Measurements from ENCODE around the gene PLIN1.
"Not testable (repeated sequence)": the region's sequence is repeated elsewhere in the genome, so short reads cannot be mapped to it uniquely, and the experiment has no call there.

PLIN1 gene

GRCh38 chr15:89679212-89679611 is at the start of gene PLIN1:
Gene PLIN1 (minus strand): TSS chr15:89679367. CDS start chr15:89677489, 1,878 bp downstream.
- no peak for DNase-seq

- DNase-seq = no peak
These were observed 49.1 kb upstream of the PLIN1 start for GRCh38 chr15:89728254-89728653.

- DNase-seq = no peak
These were observed 45.9 kb upstream of the PLIN1 start for GRCh38 chr15:89725064-89725463.

- no peak for DNase-seq
These were observed 45.5 kb upstream of the PLIN1 start for GRCh38 chr15:89724621-89725020.

GRCh38 chr15:89723031-89723430 is 43.9 kb upstream of the PLIN1 start:
- no peak for DNase-seq

- DNase-seq = no peak
These were observed 35.6 kb upstream of the PLIN1 start for GRCh38 chr15:89714775-89715174.

- DNase-seq = no peak
These were observed 28.4 kb upstream of the PLIN1 start for GRCh38 chr15:89707577-89707976.

GRCh38 chr15:89704411-89704810 is 25.2 kb upstream of the PLIN1 start:
- DNase-seq = no peak

GRCh38 chr15:89695198-89695597 is 16.0 kb upstream of the PLIN1 start:
- DNase-seq = no peak

- no peak for DNase-seq
These were observed 14.5 kb upstream of the PLIN1 start for GRCh38 chr15:89693696-89694095.

GRCh38 chr15:89693091-89693490 is 13.9 kb upstream of the PLIN1 start:
- DNase-seq = no peak

GRCh38 chr15:89690276-89691218 is 11.4 kb upstream of the PLIN1 start, which contains the start of the genes PEX11A and WDR93:
Gene PEX11A (minus strand): TSS chr15:89690754. CDS start chr15:89690632, 122 bp downstream.
Gene WDR93 (plus strand): TSS chr15:89690811. CDS start chr15:89701747, 10,936 bp downstream.
- DNase-seq = peak; percentile 68

- DNase-seq = not testable (repeated sequence)
These were observed 10.7 kb upstream of the PLIN1 start for GRCh38 chr15:89689930-89690275.

GRCh38 chr15:89686522-89686921 is 7.4 kb upstream of the PLIN1 start:
- DNase-seq = no peak

GRCh38 chr15:89685995-89686394 is 6.8 kb upstream of the PLIN1 start:
- no peak for DNase-seq

GRCh38 chr15:89681146-89681545 is 2.0 kb upstream of the PLIN1 start:
- no peak for DNase-seq

- no peak for DNase-seq
These were observed 1.2 kb upstream of the PLIN1 start for GRCh38 chr15:89680282-89680873.

GRCh38 chr15:89677381-89677780 is 1.8 kb downstream of the PLIN1 start:
- no peak for DNase-seq

- no peak for DNase-seq
These were observed 3.6 kb downstream of the PLIN1 start for GRCh38 chr15:89675606-89676005.

GRCh38 chr15:89674526-89674925 is 4.6 kb downstream of the PLIN1 start:
- no peak for DNase-seq

- peak; percentile 3 for DNase-seq
These were observed 6.0 kb downstream of the PLIN1 start for GRCh38 chr15:89673165-89673512.

- no peak for DNase-seq
These were observed 6.7 kb downstream of the PLIN1 start for GRCh38 chr15:89672221-89673164.

GRCh38 chr15:89671687-89672086 is 7.5 kb downstream of the PLIN1 start:
- no peak for DNase-seq

All from NCI-H510A treated with DMSO at 0.1 percent for 48 hours (cell line).